Islet precursor cell (in vitro differentiated cells): Measurements from ENCODE around the gene JMJD7.

Source experiments
- DNase-seq: peaks from one replicate; pipeline ENCODE4 v3.0.0-alpha.2; 2018

The JMJD7 gene

GRCh38 chr15:41887161-41887560, 59.3 kb downstream of the JMJD7 start:
- no peak for DNase-seq
